Measurements from ENCODE around the gene MATN3.

MATN3 gene

DNA sequence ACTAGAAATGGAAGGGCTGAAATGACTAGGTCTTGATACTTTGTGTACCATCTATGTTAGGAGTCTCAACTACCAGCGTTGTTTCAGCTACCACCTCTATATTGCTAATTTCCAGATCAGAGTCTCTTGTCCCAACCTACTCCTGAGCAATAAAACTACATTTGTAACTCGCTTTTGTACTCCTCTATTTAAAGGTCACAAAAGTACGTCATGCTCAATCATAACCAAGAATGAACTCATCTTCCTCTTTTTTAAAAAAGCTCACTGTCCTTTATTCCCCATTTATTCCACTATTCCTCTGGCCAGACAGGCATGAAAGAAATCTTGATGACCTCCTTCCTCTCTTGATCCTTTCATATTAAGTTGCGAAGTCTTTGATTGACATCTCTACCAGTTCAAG lies 11.2 kb upstream of the MATN3 start (continued):
- TF ChIP-seq, protein P1, sequence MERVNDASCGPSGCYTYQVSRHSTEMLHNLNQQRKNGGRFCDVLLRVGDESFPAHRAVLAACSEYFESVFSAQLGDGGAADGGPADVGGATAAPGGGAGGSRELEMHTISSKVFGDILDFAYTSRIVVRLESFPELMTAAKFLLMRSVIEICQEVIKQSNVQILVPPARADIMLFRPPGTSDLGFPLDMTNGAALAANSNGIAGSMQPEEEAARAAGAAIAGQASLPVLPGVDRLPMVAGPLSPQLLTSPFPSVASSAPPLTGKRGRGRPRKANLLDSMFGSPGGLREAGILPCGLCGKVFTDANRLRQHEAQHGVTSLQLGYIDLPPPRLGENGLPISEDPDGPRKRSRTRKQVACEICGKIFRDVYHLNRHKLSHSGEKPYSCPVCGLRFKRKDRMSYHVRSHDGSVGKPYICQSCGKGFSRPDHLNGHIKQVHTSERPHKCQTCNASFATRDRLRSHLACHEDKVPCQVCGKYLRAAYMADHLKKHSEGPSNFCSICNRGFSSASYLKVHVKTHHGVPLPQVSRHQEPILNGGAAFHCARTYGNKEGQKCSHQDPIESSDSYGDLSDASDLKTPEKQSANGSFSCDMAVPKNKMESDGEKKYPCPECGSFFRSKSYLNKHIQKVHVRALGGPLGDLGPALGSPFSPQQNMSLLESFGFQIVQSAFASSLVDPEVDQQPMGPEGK (CRISPR knock-in tag; IDR thresholded peaks at IDR 0.05; ENCODE audit: borderline replicate concordance) = no peak
- no peak for TF ChIP-seq ZNF565 (CRISPR knock-in tag; conservative IDR thresholded peaks at IDR 0.05; ENCODE audit: low read depth)

DNA sequence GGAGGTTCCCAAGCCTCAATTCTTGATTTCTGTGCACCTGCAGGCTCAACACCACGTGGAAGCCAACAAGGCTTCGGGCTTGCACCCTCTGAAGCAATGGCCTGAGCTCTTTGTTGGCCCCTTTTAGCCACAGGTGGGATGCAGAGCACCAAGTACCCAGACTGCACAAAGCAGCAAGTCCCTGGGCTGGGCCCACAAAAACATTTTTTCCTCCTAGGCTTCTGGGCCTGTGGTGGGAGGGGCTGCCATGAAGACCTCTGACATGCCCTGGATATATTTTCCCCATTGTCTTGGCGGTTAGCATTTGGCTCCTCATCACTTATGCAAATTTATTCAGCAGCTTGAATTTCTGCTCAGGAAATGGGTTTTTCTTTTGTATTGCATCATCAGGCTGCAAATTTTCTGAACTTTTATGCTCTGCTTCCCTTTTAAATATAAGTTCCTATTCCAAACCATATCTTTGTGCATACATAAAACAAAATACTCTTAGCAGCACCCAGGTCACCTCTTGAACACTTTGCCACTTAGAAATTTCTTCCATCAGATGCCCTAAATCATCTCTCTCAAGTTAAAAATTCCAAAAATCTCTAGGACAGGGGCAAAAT lies 9.0 kb upstream of the MATN3 start:
- TF ChIP-seq OSR1 (CRISPR knock-in tag; IDR thresholded peaks at IDR 0.05) (no peak), ZC3H10 (CRISPR knock-in tag; IDR thresholded peaks at IDR 0.05) (no peak)
- ATAC-seq = no peak

DNA sequence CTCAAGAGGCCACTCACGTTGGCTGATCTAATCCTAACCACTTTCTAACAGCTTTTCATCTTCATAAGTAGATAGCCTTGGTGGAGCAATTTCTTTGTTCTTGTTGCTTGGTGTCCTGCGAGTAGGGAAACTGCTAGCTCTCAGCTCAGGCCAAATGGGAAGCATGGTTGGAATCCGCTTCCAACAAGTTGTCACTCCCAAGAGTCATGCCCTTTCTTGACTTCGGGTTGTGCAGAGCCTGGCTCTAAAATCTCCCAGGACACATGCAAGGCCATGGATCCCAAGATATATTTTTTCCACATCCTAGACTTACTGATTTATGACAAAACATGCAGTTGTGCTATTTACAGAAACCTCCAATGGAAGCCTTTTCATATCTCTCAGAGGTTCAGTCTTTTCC lies 7.3 kb upstream of the MATN3 start:
- no peak for ATAC-seq
- TF ChIP-seq, protein P2, sequence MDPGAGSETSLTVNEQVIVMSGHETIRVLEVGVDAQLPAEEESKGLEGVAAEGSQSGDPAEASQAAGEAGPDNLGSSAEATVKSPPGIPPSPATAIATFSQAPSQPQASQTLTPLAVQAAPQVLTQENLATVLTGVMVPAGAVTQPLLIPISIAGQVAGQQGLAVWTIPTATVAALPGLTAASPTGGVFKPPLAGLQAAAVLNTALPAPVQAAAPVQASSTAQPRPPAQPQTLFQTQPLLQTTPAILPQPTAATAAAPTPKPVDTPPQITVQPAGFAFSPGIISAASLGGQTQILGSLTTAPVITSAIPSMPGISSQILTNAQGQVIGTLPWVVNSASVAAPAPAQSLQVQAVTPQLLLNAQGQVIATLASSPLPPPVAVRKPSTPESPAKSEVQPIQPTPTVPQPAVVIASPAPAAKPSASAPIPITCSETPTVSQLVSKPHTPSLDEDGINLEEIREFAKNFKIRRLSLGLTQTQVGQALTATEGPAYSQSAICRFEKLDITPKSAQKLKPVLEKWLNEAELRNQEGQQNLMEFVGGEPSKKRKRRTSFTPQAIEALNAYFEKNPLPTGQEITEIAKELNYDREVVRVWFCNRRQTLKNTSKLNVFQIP (CRISPR knock-in tag; IDR thresholded peaks at IDR 0.05; ENCODE audit: borderline replicate concordance, low read depth) = no peak
- TF ChIP-seq CSDC2 (CRISPR knock-in tag; IDR thresholded peaks at IDR 0.05) = no peak
- TF ChIP-seq OSR1 (CRISPR knock-in tag; IDR thresholded peaks at IDR 0.05) = no peak
- TF ChIP-seq SNAI2 (CRISPR knock-in tag; IDR thresholded peaks at IDR 0.05) = no peak

DNA sequence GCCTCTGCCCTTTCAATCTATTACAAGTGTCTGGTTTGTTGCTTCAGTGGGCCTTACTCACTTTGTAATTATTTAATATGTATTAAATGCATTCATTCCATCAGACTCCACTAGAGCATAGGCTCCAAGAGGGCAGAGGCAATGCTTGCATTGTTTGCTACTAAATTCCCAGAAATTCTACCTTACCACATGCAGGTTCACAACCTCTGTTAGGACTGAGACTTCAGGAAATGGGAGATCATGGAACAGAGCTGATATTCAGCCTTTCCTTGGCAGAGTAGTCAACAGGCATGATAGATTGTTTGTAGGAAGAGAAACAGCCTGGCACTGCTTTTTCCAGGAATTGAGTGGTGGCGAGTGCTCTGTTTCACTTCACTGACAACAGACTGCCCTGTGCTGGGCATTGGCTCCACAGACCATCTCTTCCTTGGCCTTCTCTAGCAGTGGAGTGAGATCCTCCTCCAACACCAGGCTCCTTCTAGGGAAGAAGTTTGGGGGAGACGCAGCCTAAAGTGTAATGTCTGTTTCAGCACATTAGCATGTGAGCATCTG lies 6.2 kb upstream of the MATN3 start:
- TF ChIP-seq, protein P2 (CRISPR knock-in tag; IDR thresholded peaks at IDR 0.05; ENCODE audit: borderline replicate concordance, low read depth) = no peak
- no peak for TF ChIP-seq BACH2 (CRISPR knock-in tag; IDR thresholded peaks at IDR 0.05; ENCODE audit: borderline replicate concordance)
- TF ChIP-seq ISL1 (CRISPR knock-in tag; IDR thresholded peaks at IDR 0.05) = no peak
- TF ChIP-seq, protein P1 (CRISPR knock-in tag; IDR thresholded peaks at IDR 0.05; ENCODE audit: borderline replicate concordance) = no peak
- no peak for TF ChIP-seq ARNTL (CRISPR knock-in tag; IDR thresholded peaks at IDR 0.05; ENCODE audit: borderline replicate concordance, low read depth)
- TF ChIP-seq OSR1 (CRISPR knock-in tag; IDR thresholded peaks at IDR 0.05) = no peak
- no peak for TF ChIP-seq RARB (CRISPR knock-in tag; IDR thresholded peaks at IDR 0.05)
- no peak for TF ChIP-seq ZFP3 (CRISPR knock-in tag; IDR thresholded peaks at IDR 0.05)
- TF ChIP-seq ZNF565 (CRISPR knock-in tag; conservative IDR thresholded peaks at IDR 0.05; ENCODE audit: low read depth) = no peak
- no peak for TF ChIP-seq CSDC2 (CRISPR knock-in tag; IDR thresholded peaks at IDR 0.05)
- TF ChIP-seq TCF4 (CRISPR knock-in tag; IDR thresholded peaks at IDR 0.05; ENCODE audit: borderline replicate concordance) = no peak
- TF ChIP-seq ZNF70 (CRISPR knock-in tag; IDR thresholded peaks at IDR 0.05) = no peak
- no peak for TF ChIP-seq ZFP30 (CRISPR knock-in tag; IDR thresholded peaks at IDR 0.05)
- no peak for TF ChIP-seq TOX (CRISPR knock-in tag; IDR thresholded peaks at IDR 0.05; ENCODE audit: borderline replicate concordance)
- TF ChIP-seq PPARA (CRISPR knock-in tag; IDR thresholded peaks at IDR 0.05; ENCODE audit: borderline replicate concordance) = no peak
- no peak for TF ChIP-seq GLIS3 (CRISPR knock-in tag; IDR thresholded peaks at IDR 0.05)

DNA sequence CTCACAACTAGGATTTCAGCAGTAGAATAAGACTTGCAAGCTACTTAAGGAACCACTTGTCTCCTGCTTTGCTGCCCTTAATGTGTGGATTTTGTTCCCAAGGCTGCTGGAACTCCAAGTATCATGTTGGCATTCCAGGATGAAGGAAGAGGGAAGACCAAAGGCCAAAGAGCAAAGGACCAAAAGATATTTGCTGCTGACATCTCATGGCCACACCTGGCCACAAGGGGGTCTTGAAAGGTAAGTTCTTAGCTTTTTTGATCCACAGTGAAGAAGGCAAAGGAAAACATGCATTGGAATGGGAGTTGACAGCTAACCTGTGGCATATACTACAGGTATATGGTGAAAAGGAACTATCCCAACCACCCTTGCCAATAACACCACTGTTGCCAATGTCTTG lies 3.9 kb upstream of the MATN3 start:
- ATAC-seq = no peak
- TF ChIP-seq BACH2 (CRISPR knock-in tag; IDR thresholded peaks at IDR 0.05; ENCODE audit: borderline replicate concordance) (no peak), GLIS3 (CRISPR knock-in tag; IDR thresholded peaks at IDR 0.05) (no peak), SNAI2 (CRISPR knock-in tag; IDR thresholded peaks at IDR 0.05) (no peak)
- TF ChIP-seq, protein P3, sequence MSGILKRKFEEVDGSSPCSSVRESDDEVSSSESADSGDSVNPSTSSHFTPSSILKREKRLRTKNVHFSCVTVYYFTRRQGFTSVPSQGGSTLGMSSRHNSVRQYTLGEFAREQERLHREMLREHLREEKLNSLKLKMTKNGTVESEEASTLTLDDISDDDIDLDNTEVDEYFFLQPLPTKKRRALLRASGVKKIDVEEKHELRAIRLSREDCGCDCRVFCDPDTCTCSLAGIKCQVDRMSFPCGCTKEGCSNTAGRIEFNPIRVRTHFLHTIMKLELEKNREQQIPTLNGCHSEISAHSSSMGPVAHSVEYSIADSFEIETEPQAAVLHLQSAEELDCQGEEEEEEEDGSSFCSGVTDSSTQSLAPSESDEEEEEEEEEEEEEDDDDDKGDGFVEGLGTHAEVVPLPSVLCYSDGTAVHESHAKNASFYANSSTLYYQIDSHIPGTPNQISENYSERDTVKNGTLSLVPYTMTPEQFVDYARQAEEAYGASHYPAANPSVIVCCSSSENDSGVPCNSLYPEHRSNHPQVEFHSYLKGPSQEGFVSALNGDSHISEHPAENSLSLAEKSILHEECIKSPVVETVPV (CRISPR knock-in tag; IDR thresholded peaks at IDR 0.05) = no peak

More for the DNA sequence above, 6.2 kb upstream of the MATN3 start:
- ATAC-seq = no peak

All from SK-N-SH treated with all-trans-retinoic acid at 6 μM for 48 hours (cell line).